GM12865 (cell line): ENCODE data around the gene ABTB2.

Experiments
- DNase-seq: peaks from one replicate; pipeline ENCODE4 v3.0.0; 2010; ENCODE audit warnings: low read depth
- H3K4me3 ChIP-seq: 2 replicates; pipeline ENCODE4 v1.5.1; 2011; ENCODE audit warnings: mild to moderate bottlenecking, low read depth, low read length, control low read depth
- CTCF ChIP-seq: IDR thresholded peaks from 2 replicates; pipeline ENCODE4 v1.5.1; 2011; ENCODE audit warnings: low read length, control low read depth, low read depth, inconsistent platforms; ENCODE audit not compliant: insufficient read depth; ENCODE audit errors: missing control alignments

Gene ABTB2

GRCh38 chr11:34280945-34281872, 76.6 kb downstream of the ABTB2 start:
- no peak overlapping the region for H3K4me3 ChIP-seq
- no peak for TF ChIP-seq CTCF
- no peak for DNase-seq

GRCh38 chr11:34278693-34279297, 79.0 kb downstream of the ABTB2 start:
- peak; percentile 53 for DNase-seq
- H3K4me3 ChIP-seq = no peak overlapping the region
- no peak for TF ChIP-seq CTCF

GRCh38 chr11:34278175-34278574, 79.6 kb downstream of the ABTB2 start:
- no peak for DNase-seq
- no peak for TF ChIP-seq CTCF
- H3K4me3 ChIP-seq = no peak overlapping the region

- no peak overlapping the region for H3K4me3 ChIP-seq
- DNase-seq = no peak
- no peak for TF ChIP-seq CTCF
These were observed 80.6 kb downstream of the ABTB2 start for GRCh38 chr11:34277171-34277570.

GRCh38 chr11:34276352-34276864, 81.4 kb downstream of the ABTB2 start:
- H3K4me3 ChIP-seq = no peak overlapping the region
- DNase-seq = no peak
- TF ChIP-seq CTCF = no peak

- no peak overlapping the region for H3K4me3 ChIP-seq
- no peak for TF ChIP-seq CTCF
- no peak for DNase-seq
These were observed 82.3 kb downstream of the ABTB2 start for GRCh38 chr11:34275486-34275885.
